WI38 (cell line): ENCODE results near the gene TCL1B.

ENCODE experiments used
- H3K4me3 ChIP-seq: 2 replicates; pipeline ENCODE4 v1.5.1; 2011; ENCODE audit warnings: low read depth, mild to moderate bottlenecking, control low read depth, low read length
- TF ChIP-seq, protein P1 (sequence below): IDR thresholded peaks from 2 replicates; pipeline ENCODE4 v1.5.1; 2012; ENCODE audit warnings: low read depth, mild to moderate bottlenecking, control low read depth, low read length

Gene TCL1B

DNA sequence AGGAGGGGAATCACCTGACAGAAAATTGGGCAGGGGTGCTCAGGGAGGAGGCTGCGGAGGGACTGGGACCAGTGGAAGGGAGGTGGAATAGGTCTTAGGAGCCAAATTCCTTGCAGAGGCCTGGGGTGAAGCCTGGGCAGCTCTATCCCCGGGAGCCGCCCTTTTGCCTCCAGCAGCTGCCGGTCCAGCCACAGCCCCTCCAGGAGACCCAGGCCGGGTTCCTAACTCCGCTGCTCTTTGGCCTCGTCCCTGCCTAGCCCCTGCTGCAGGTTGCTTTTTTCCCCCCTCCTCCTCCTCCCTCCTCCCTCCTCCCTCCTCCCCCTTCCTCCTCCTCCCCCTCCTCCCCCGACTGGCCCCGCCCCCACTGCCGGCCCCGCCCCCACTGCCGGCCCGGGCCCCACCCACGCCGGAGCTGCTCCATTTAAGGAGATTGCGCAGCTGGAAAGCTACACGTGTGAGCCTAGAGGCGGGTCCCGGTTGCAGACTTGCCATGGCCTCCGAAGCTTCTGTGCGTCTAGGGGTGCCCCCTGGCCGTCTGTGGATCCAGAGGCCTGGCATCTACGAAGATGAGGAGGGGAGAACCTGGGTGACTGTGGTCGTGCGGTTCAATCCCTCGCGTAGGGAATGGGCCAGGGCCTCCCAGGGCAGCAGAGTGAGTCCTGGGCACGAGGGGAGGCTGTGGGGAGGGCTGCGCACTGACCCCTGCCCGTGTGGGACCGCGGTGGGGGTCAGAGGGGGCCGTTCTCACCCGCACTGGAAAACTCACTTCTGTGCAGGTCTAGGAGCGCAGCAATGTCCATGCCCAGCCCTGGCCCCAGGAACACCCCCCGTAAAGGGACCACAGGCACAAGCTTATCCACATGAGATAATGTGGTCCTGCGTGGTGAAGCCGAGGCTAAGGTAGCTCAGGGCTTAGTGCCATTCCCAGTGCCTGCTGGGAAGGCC is at the start of gene TCL1B:
TCL1B (plus strand) TSS at position 449 of the 945 bp plus-strand sequence; CDS start at position 491, 42 bp downstream.
- no peak within 1 kb of the TSS for H3K4me3 ChIP-seq
- TF ChIP-seq, protein P1, sequence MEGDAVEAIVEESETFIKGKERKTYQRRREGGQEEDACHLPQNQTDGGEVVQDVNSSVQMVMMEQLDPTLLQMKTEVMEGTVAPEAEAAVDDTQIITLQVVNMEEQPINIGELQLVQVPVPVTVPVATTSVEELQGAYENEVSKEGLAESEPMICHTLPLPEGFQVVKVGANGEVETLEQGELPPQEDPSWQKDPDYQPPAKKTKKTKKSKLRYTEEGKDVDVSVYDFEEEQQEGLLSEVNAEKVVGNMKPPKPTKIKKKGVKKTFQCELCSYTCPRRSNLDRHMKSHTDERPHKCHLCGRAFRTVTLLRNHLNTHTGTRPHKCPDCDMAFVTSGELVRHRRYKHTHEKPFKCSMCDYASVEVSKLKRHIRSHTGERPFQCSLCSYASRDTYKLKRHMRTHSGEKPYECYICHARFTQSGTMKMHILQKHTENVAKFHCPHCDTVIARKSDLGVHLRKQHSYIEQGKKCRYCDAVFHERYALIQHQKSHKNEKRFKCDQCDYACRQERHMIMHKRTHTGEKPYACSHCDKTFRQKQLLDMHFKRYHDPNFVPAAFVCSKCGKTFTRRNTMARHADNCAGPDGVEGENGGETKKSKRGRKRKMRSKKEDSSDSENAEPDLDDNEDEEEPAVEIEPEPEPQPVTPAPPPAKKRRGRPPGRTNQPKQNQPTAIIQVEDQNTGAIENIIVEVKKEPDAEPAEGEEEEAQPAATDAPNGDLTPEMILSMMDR = no peak

DNA sequence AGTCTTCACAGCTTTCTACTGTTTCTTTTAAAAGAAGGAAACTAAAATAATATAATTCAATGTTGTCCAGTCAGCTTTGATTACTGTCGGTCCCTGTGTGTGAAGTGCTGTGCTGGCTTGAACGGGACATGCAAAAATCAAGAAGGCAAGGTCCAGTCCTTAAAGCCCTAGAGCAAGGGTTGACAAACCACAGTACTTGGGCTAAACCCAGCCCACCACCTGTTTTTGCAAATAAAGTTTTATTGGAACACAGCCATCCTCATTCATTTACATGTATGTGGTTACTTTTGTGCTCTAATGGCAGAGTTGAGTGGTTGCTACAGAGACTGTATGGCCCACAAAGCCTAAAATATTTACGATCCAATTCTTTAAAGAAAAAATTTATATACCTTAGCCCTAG is 41.2 kb upstream of the TCL1B start:
- H3K4me3 ChIP-seq = no peak overlapping the region
- TF ChIP-seq, protein P1 = no peak

DNA sequence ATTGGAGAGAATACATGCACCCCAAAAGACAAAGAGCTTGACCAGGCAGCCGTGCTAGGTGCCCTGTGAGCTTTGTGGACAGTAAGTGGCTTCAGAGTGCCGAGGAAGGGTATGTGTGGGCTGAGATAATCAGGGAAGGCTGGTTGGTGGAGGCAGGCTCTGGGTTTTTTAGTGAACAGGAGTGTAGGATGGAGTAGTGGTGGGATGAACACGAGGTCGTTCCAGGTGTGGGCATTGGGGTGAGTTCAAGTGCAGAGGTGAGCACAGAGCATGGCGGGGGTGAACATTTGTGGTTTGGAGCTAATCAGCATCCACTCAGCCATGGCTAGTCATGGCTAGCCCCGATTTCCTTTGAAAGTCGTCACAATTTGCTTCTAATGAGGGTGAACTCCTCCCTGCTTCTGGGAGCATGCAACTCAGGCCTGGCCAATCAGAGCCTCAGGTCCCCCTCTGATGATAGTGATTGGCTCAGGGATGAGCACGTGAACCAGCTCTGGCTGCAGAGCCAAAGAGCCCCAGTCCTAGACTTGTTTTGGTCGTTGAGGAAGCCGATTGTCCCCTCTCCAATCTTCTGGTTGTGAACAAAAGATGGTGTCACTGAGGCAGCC is 40.7 kb upstream of the TCL1B start:
- H3K4me3 ChIP-seq = no peak overlapping the region
- TF ChIP-seq, protein P1 = no peak

DNA sequence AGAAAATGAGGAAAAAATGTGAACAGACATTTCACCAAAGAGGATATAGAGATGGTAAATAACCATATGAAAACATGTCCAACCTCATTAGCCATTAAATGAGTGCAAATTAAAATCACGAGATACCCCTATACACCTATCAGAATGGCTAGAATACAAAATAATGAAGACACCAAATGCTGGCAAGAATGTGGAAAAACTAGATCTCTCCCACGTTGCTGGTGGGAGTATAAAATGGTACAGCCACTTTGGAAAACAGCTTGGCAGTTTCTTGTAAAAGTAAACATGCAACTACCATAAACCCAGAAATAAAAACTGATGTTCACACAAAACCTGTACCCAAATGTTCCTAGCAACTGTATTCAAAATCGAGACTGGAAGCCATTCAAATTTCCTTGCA is 38.3 kb upstream of the TCL1B start:
- no peak overlapping the region for H3K4me3 ChIP-seq
- TF ChIP-seq, protein P1 = no peak

GRCh38 chr14:95649230-95649629 is 37.0 kb upstream of the TCL1B start:
- H3K4me3 ChIP-seq = no peak overlapping the region
- TF ChIP-seq, protein P1 = no peak

DNA sequence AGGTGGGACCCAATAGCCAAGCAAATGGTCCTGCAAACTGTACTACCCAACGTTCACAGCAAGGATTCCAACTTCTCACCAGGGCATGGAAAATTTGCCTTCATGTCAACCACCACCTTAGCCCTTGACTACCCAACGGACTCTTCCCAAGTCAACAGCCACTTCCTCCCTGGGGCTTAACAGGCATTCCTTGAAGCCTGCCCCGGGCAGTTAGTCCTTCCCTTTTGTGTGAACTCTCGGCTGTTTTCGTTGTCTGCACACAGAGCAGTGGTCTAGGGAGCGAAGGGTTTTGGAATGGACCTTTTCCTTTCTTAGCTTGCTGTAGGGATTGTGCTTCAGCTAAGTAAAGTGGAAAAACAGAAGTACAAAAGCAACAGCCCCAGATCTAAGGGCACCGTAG is 35.2 kb upstream of the TCL1B start:
- TF ChIP-seq, protein P1 = no peak
- H3K4me3 ChIP-seq = no peak overlapping the region
